NCI-H524 treated with DMSO at 0.1 percent for 48 hours (cell line): ENCODE data around the gene ID2.
"Not testable (repeated sequence)": the region's sequence is repeated elsewhere in the genome, so short reads cannot be mapped to it uniquely, and the experiment has no call there.

ENCODE experiments used
- DNase-seq: peaks from one replicate; lab custom pipeline; 2025; lab: John Stamatoyannopoulos, UW

ID2 gene

GRCh38 chr2:8684878-8685696, 3.2 kb downstream of the ID2 start:
- no peak for DNase-seq

GRCh38 chr2:8685697-8686358, 4.0 kb downstream of the ID2 start:
- no peak for DNase-seq

- DNase-seq, result no peak
These were observed 10.1 kb downstream of the ID2 start for GRCh38 chr2:8691859-8692437.

- DNase-seq, result no peak
These were observed 10.9 kb downstream of the ID2 start for GRCh38 chr2:8692783-8693156.

- DNase-seq, result no peak
These were observed 11.4 kb downstream of the ID2 start for GRCh38 chr2:8693157-8693821.

- no peak for DNase-seq
These were observed 12.9 kb downstream of the ID2 start for GRCh38 chr2:8694737-8695136.

GRCh38 chr2:8697190-8697589, 15.3 kb downstream of the ID2 start:
- no peak for DNase-seq

GRCh38 chr2:8699839-8700238, 18.0 kb downstream of the ID2 start:
- DNase-seq, result no peak

GRCh38 chr2:8701681-8702379, 20.0 kb downstream of the ID2 start:
- DNase-seq, result no peak

- DNase-seq, result no peak
These were observed 23.1 kb downstream of the ID2 start for GRCh38 chr2:8704906-8705305.

- DNase-seq, result no peak
These were observed 27.8 kb downstream of the ID2 start for GRCh38 chr2:8709611-8710010.

- DNase-seq, result no peak
These were observed 29.1 kb downstream of the ID2 start for GRCh38 chr2:8710951-8711350.

- no peak for DNase-seq
These were observed 32.4 kb downstream of the ID2 start for GRCh38 chr2:8714283-8714682.

- no peak for DNase-seq
These were observed 33.1 kb downstream of the ID2 start for GRCh38 chr2:8714971-8715370.

GRCh38 chr2:8719528-8719927, 37.7 kb downstream of the ID2 start:
- peak; percentile 4 for DNase-seq

GRCh38 chr2:8720741-8721140, 38.9 kb downstream of the ID2 start:
- no peak for DNase-seq

- no peak for DNase-seq
These were observed 39.6 kb downstream of the ID2 start for GRCh38 chr2:8721410-8721809.

- no peak for DNase-seq
These were observed 41.1 kb downstream of the ID2 start for GRCh38 chr2:8722986-8723385.

GRCh38 chr2:8725838-8726237, 44.0 kb downstream of the ID2 start:
- no peak for DNase-seq

GRCh38 chr2:8728305-8729015, 46.6 kb downstream of the ID2 start:
- DNase-seq, result no peak

- DNase-seq, result not testable (repeated sequence)
These were observed 47.2 kb downstream of the ID2 start for GRCh38 chr2:8729101-8729500.

GRCh38 chr2:8729939-8730338, 48.1 kb downstream of the ID2 start:
- no peak for DNase-seq
